Activated T-helper 1 cell treated with anti-CD3 and anti-CD28 coated beads, Interleukin-12 subunit alpha, Interleukin-12 subunit beta, Interleukin-2, Interleukin-4 antibody, amounts not matched to agents 30 ng/mL and 10 ng/mL and 1 ng/mL, durations not matched to agents 14 hours and 24 hours and 36 hours (primary cell): Measurements from ENCODE around the gene NOTUM. TPM values are rescaled to one million over a fixed set of nuclear protein-coding genes. Genes with fewer than 3 reads are reported as not detected.

ENCODE experiments used
- DNase-seq: peaks from one replicate; pipeline ENCODE4 v3.0.0; 2021; ENCODE audit warnings: low spot score
- H3K27ac Mint-ChIP-seq: one replicate; pipeline ENCODE4 v1.8.0; 2021; ENCODE audit warnings: mild to moderate bottlenecking, mixed read lengths
- H3K27me3 Mint-ChIP-seq: one replicate; pipeline ENCODE4 v1.8.0; 2022; ENCODE audit warnings: mild to moderate bottlenecking, moderate library complexity, mixed read lengths; ENCODE audit not compliant: insufficient read depth
- H3K36me3 Mint-ChIP-seq: one replicate; pipeline ENCODE4 v1.8.0; 2021; ENCODE audit warnings: low read depth, mixed read lengths
- H3K4me1 Mint-ChIP-seq: one replicate; pipeline ENCODE4 v1.8.0; 2021; ENCODE audit warnings: low read depth, mixed read lengths
- H3K4me3 Mint-ChIP-seq: one replicate; pipeline ENCODE4 v1.8.0; 2021; ENCODE audit warnings: mild to moderate bottlenecking, moderate library complexity, mixed read lengths
- H3K9me3 Mint-ChIP-seq: one replicate; pipeline ENCODE4 v1.8.0; 2021; ENCODE audit warnings: mixed read lengths
- intact Hi-C: fragments of 100-400 bp; cut with micrococcal nuclease; formaldehyde crosslinking; loops from one replicate; pipeline ENCODE4 v1.15.1; 2024
- total RNA-seq: library from RNA; stranded (reverse); gene quantifications from 2 replicates; pipeline ENCODE4 v1.2.3, GENCODE V29; 2022

NOTUM gene
- total RNA-seq, 1 donor from 2014 or later = 1.5 TPM

DNA sequence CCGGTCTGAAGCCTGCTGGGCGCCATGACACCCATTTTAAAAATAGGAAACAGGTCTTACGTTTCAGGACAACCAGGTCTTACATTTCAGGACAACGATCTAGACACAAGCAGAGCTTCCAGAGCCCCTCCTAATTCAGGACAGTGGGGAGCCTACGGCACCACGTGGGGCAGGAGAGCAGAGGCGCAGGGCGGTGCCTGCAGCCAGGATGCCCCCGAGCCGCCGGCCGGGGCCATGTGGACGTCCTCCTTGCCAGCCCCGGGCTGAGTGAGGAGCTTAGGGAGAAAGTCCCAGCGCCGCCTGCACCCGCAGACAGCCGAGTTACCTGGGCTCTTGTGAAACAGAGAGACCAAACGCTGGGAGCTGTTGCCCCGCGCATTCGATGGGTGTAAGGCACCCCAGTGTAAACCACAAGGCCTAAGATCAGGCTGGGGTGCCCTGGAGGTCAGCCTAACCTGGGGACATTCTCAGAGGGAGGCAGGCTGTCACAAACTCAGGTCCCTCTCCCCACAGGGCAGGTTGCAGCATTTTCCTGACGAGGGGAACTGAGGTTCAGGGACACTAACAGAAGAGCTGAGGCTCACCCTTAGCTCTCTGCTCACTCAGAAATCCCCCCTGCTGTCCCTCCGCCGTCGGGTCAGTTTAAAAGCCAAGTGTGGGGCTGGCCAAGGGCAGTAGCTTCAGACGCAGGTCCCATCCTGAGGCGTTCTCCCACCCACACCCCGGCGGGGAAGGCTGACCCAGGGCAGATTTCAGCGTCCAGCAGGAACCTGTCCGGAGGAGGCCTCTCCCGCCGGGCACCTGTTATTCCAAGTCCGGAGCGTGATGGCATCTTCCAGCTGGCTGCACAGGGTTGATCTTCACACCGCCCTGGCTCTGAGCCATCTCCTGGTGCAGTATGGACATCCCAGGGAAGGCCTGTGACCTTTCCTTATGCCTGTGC lies 1.8 kb upstream of the NOTUM start:
- intact Hi-C loops = no loop called here
- H3K4me1 Mint-ChIP-seq = no peaks in the 10 kb centered on the region
- no peaks in the 10 kb centered on the region for H3K36me3 Mint-ChIP-seq
- no peak overlapping the region for H3K27ac Mint-ChIP-seq
- peaks cover 46% of the 10 kb centered on the region for H3K27me3 Mint-ChIP-seq
- DNase-seq = no peak
- H3K4me3 Mint-ChIP-seq = no peak overlapping the region
- no peaks in the 10 kb centered on the region for H3K9me3 Mint-ChIP-seq

GRCh38 chr17:81961521-81962498 lies 823 bp upstream of the NOTUM start:
- H3K4me3 Mint-ChIP-seq = no peak overlapping the region
- H3K4me1 Mint-ChIP-seq = no peaks in the 10 kb centered on the region
- no peak for DNase-seq
- H3K9me3 Mint-ChIP-seq = no peaks in the 10 kb centered on the region
- H3K27me3 Mint-ChIP-seq = peaks cover 51% of the 10 kb centered on the region
- H3K36me3 Mint-ChIP-seq = no peaks in the 10 kb centered on the region
- no peak overlapping the region for H3K27ac Mint-ChIP-seq
- intact Hi-C loops = no loop called here

- no peak overlapping the region for H3K4me3 Mint-ChIP-seq
- intact Hi-C loops = no loop called here
- H3K9me3 Mint-ChIP-seq = no peaks in the 10 kb centered on the region
- no peaks in the 10 kb centered on the region for H3K36me3 Mint-ChIP-seq
- H3K27me3 Mint-ChIP-seq = peaks cover 49% of the 10 kb centered on the region
- no peaks in the 10 kb centered on the region for H3K4me1 Mint-ChIP-seq
- no peak overlapping the region for H3K27ac Mint-ChIP-seq
- DNase-seq = no peak
Observed at GRCh38 chr17:81960130-81960958, 643 bp downstream of the NOTUM start.

- H3K4me1 Mint-ChIP-seq = no peaks in the 10 kb centered on the region
- H3K4me3 Mint-ChIP-seq = peak overlapping the region; percentile 61
- intact Hi-C loops = loop anchor here (1.0 to 2.0 kb wide), 2 partner anchors 61 to 195 kb away; no protein-coding TSS in a partner anchor
- peak overlapping the region; percentile 75 for H3K27ac Mint-ChIP-seq
- DNase-seq = peak; percentile 77
- no peaks in the 10 kb centered on the region for H3K9me3 Mint-ChIP-seq
- peaks cover 41% of the 10 kb centered on the region for H3K27me3 Mint-ChIP-seq
- no peaks in the 10 kb centered on the region for H3K36me3 Mint-ChIP-seq
Observed at GRCh38 chr17:81959362-81960129, 1.4 kb downstream of the NOTUM start.

DNA sequence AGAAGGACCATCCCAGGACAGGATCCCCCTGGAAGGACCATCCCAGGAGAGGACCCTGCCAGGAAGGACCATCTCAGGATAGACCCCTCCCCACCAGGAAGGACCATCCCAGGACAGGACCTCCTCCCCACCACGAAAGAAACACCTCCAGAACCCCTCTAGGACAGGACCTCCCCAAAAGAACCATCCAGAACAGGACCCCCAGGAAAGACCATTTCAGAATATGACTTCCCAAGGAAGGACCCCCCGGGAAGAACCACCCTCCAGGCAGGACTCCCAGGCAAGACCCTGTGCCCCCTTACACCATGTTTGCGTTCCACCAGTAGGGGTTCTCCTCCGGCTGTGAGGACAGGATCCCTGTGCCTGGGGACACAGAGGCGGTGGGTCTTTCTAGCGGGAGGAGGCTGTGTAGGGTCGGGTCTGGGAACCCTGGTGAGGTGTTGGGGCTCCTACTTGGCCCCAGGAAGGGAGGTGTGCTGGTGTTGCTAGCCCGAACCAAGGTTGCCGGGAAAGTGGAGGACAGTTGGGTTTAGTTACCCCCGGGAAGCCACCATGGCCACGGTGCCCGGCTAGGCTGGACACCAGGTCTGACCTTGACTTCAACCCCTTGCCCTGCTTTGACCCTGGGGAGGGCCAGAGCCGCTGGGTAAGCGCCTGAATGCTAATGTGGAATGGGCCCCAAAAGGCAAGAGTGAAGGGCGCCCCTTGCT lies 2.2 kb downstream of the NOTUM start:
- peak overlapping the region; percentile 75 for H3K27ac Mint-ChIP-seq
- no peaks in the 10 kb centered on the region for H3K4me1 Mint-ChIP-seq
- peaks cover 34% of the 10 kb centered on the region for H3K27me3 Mint-ChIP-seq
- peak overlapping the region; percentile 61 for H3K4me3 Mint-ChIP-seq
- intact Hi-C loops = loop anchor here (1.0 to 2.0 kb wide), 2 partner anchors 62 to 196 kb away; no protein-coding TSS in a partner anchor
- no peak for DNase-seq
- no peaks in the 10 kb centered on the region for H3K36me3 Mint-ChIP-seq
- H3K9me3 Mint-ChIP-seq = no peaks in the 10 kb centered on the region

DNA sequence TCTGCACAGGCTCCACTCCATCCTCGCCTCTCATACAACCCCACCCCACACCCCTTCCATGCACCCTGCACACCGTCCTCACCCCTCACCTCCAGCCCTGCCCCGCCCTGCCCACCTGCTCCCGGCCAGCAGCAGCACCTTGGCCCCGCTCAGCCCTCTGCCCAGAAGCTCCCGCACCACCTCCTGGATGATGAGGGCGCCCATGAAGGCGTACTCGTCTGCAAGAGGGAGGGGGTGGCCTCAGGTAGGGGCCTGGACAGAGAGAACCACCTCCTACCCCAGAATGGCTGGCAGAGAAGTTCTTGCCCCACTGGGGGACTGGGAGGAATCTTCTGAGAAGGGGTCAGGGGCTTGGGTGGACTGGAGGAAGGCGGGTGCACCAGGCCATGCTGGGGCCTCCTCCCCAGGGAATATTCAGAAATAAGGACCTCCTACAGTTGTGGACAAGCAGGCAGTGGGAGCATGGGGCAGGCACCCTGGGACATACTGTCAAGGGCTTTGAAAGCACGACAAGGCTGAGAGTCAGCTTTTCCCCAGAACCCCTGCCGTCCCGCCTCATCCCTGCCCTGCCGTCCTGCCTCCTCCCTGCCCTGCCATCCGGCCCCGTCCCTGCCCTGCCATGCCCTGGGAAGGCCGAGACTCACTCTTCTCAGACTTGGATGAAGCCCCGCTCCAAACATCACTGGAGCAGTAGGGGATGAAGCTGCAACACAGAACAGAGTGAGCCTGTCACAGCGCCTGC lies 3.1 kb downstream of the NOTUM start:
- no peak for DNase-seq
- Mint-ChIP-seq H3K4me1 (no peaks in the 10 kb centered on the region), H3K4me3 (peak overlapping the region; percentile 61), H3K27ac (peak overlapping the region; percentile 40), H3K36me3 (no peaks in the 10 kb centered on the region), H3K9me3 (no peaks in the 10 kb centered on the region), H3K27me3 (peaks cover 25% of the 10 kb centered on the region)
- intact Hi-C loops = loop anchor here (2.0 kb wide), 1 partner anchor 197 kb away; no protein-coding TSS in a partner anchor

- H3K27ac Mint-ChIP-seq = peak overlapping the region; percentile 40
- H3K4me3 Mint-ChIP-seq = no peak overlapping the region
- H3K9me3 Mint-ChIP-seq = no peaks in the 10 kb centered on the region
- intact Hi-C loops = no loop called here
- H3K4me1 Mint-ChIP-seq = no peaks in the 10 kb centered on the region
- peaks cover 19% of the 10 kb centered on the region for H3K27me3 Mint-ChIP-seq
- no peak for DNase-seq
- H3K36me3 Mint-ChIP-seq = no peaks in the 10 kb centered on the region
Observed at GRCh38 chr17:81956607-81957589, 4.1 kb downstream of the NOTUM start.

- no peak for DNase-seq
- Mint-ChIP-seq H3K4me1 (no peaks in the 10 kb centered on the region), H3K4me3 (no peak overlapping the region), H3K36me3 (no peaks in the 10 kb centered on the region), H3K27ac (no peak overlapping the region), H3K9me3 (no peaks in the 10 kb centered on the region), H3K27me3 (peaks cover 22% of the 10 kb centered on the region)
- intact Hi-C loops = no loop called here
Observed at GRCh38 chr17:81955756-81956544, 5.0 kb downstream of the NOTUM start.

- H3K4me1 Mint-ChIP-seq = no peaks in the 10 kb centered on the region
- H3K27me3 Mint-ChIP-seq = peaks cover 25% of the 10 kb centered on the region
- no peak overlapping the region for H3K27ac Mint-ChIP-seq
- no peak for DNase-seq
- H3K36me3 Mint-ChIP-seq = no peaks in the 10 kb centered on the region
- H3K4me3 Mint-ChIP-seq = no peak overlapping the region
- H3K9me3 Mint-ChIP-seq = no peaks in the 10 kb centered on the region
- intact Hi-C loops = no loop called here
Observed at GRCh38 chr17:81955058-81955681, 5.8 kb downstream of the NOTUM start.
